GM12878 (cell line): Measurements from ENCODE around the gene TRPV3.

ENCODE experiments used
- BCL11A ChIP-seq: IDR thresholded peaks from 2 replicates; pipeline ENCODE4 v1.6.1; 2011; ENCODE audit warnings: low read depth, low read length
- CEBPB ChIP-seq, 2 experiments: fragments of 150-350 bp in 1 of 2; IDR thresholded peaks; 2 replicates each; pipeline ENCODE4 v1.6.1; 2012 to 2014; ENCODE audit warnings: low read depth in 2 of 2, low read length in 2 of 2, borderline replicate concordance in 1 of 2, inconsistent platforms in 1 of 2
- CEBPZ ChIP-seq: fragments of 150-350 bp; IDR thresholded peaks from 2 replicates; pipeline ENCODE4 v1.6.1; 2016; ENCODE audit warnings: low read depth, low read length
- MYC ChIP-seq: IDR thresholded peaks from 2 replicates; pipeline ENCODE4 v1.6.1; 2011; ENCODE audit warnings: mild to moderate bottlenecking, low read length, moderate library complexity, inconsistent platforms; ENCODE audit not compliant: insufficient read depth, insufficient replicate concordance, insufficient read length, severe bottlenecking
- NRF1 ChIP-seq: conservative IDR thresholded peaks from 2 replicates; pipeline ENCODE4 v1.6.1; 2011; ENCODE audit warnings: mild to moderate bottlenecking, low read depth, low read length, improper control_type of control experiment
- RAD21 ChIP-seq: IDR thresholded peaks from 2 replicates; pipeline ENCODE4 v1.6.1; 2011; ENCODE audit warnings: mild to moderate bottlenecking, low read depth, low read length, moderate library complexity; ENCODE audit not compliant: insufficient read depth
- RCOR1 ChIP-seq: conservative IDR thresholded peaks from 2 replicates; pipeline ENCODE4 v1.6.1; 2012; ENCODE audit warnings: low read depth, low read length, improper control_type of control experiment
- ZNF217 ChIP-seq: fragments of 450-650 bp; IDR thresholded peaks from 2 replicates; pipeline ENCODE4 v1.6.1; 2017; ENCODE audit warnings: antibody characterized with exemption, mild to moderate bottlenecking
- ZNF384 ChIP-seq: IDR thresholded peaks from 2 replicates; pipeline ENCODE4 v1.6.1; 2012; ENCODE audit warnings: low read depth, mild to moderate bottlenecking, low read length, improper control_type of control experiment, borderline replicate concordance
- ZNF622 ChIP-seq: fragments of 450-650 bp; IDR thresholded peaks from 2 replicates; pipeline ENCODE4 v1.6.1; 2017; ENCODE audit warnings: mild to moderate bottlenecking, inconsistent platforms
- TF ChIP-seq, protein P1 (sequence below), 3 experiments: IDR thresholded peaks in 2 of 3; conservative IDR thresholded peaks in 1 of 3; 2 replicates each; pipeline ENCODE4 v1.5.1; 2011; ENCODE audit warnings: low read depth in 3 of 3, low read length in 3 of 3, mild to moderate bottlenecking in 3 of 3, control low read depth in 2 of 3, moderate library complexity in 2 of 3, inconsistent platforms in 1 of 3, mixed read lengths in 1 of 3; ENCODE audit not compliant: control insufficient read depth in 2 of 3, insufficient read depth in 1 of 3; ENCODE audit errors: extremely low read depth in 1 of 3
- TF ChIP-seq, protein P2 (sequence below): IDR thresholded peaks from 2 replicates; pipeline ENCODE4 v1.6.1; 2012; ENCODE audit warnings: mild to moderate bottlenecking, low read depth, low read length

GRCh38 chr17:3529817-3530741 is 27.5 kb downstream of the TRPV3 start:
- TF ChIP-seq NRF1 (no peak), ZNF384 (no peak), BCL11A (no peak), ZNF217 (no peak), CEBPB (IDR thresholded peaks at IDR 0.05; ENCODE audit: borderline replicate concordance in 1 of 2, low read depth in 2 of 2, low read length in 2 of 2) (no peak), CEBPZ (no peak), MYC (no peak), RAD21 (no peak), ZNF622 (no peak), RCOR1 (no peak)
- TF ChIP-seq, protein P1, sequence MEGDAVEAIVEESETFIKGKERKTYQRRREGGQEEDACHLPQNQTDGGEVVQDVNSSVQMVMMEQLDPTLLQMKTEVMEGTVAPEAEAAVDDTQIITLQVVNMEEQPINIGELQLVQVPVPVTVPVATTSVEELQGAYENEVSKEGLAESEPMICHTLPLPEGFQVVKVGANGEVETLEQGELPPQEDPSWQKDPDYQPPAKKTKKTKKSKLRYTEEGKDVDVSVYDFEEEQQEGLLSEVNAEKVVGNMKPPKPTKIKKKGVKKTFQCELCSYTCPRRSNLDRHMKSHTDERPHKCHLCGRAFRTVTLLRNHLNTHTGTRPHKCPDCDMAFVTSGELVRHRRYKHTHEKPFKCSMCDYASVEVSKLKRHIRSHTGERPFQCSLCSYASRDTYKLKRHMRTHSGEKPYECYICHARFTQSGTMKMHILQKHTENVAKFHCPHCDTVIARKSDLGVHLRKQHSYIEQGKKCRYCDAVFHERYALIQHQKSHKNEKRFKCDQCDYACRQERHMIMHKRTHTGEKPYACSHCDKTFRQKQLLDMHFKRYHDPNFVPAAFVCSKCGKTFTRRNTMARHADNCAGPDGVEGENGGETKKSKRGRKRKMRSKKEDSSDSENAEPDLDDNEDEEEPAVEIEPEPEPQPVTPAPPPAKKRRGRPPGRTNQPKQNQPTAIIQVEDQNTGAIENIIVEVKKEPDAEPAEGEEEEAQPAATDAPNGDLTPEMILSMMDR (IDR thresholded peaks at IDR 0.05 in 2 of 3, conservative IDR thresholded peaks at IDR 0.05 in 1 of 3; ENCODE audit: control insufficient read depth in 2 of 3, extremely low read depth in 1 of 3, insufficient read depth in 1 of 3, low read depth in 3 of 3, low read length in 3 of 3), result no peak
- TF ChIP-seq, protein P2, sequence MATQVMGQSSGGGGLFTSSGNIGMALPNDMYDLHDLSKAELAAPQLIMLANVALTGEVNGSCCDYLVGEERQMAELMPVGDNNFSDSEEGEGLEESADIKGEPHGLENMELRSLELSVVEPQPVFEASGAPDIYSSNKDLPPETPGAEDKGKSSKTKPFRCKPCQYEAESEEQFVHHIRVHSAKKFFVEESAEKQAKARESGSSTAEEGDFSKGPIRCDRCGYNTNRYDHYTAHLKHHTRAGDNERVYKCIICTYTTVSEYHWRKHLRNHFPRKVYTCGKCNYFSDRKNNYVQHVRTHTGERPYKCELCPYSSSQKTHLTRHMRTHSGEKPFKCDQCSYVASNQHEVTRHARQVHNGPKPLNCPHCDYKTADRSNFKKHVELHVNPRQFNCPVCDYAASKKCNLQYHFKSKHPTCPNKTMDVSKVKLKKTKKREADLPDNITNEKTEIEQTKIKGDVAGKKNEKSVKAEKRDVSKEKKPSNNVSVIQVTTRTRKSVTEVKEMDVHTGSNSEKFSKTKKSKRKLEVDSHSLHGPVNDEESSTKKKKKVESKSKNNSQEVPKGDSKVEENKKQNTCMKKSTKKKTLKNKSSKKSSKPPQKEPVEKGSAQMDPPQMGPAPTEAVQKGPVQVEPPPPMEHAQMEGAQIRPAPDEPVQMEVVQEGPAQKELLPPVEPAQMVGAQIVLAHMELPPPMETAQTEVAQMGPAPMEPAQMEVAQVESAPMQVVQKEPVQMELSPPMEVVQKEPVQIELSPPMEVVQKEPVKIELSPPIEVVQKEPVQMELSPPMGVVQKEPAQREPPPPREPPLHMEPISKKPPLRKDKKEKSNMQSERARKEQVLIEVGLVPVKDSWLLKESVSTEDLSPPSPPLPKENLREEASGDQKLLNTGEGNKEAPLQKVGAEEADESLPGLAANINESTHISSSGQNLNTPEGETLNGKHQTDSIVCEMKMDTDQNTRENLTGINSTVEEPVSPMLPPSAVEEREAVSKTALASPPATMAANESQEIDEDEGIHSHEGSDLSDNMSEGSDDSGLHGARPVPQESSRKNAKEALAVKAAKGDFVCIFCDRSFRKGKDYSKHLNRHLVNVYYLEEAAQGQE, result no peak
